SIG-M5 treated with dmso at 0.1 percent for 504 hours (cell line): Measurements from ENCODE around the gene FXYD7.
"Not testable (repeated sequence)": the region's sequence is repeated elsewhere in the genome, so short reads cannot be mapped to it uniquely, and the experiment has no call there.

Experiments
- DNase-seq: peaks from one replicate; lab custom pipeline; 2025; ENCODE audit not compliant: unreplicated experiment; lab: John Stamatoyannopoulos, UW

Gene FXYD7

GRCh38 chr19:35194012-35194984, 51.2 kb downstream of the FXYD7 start:
- no peak for DNase-seq

DNA sequence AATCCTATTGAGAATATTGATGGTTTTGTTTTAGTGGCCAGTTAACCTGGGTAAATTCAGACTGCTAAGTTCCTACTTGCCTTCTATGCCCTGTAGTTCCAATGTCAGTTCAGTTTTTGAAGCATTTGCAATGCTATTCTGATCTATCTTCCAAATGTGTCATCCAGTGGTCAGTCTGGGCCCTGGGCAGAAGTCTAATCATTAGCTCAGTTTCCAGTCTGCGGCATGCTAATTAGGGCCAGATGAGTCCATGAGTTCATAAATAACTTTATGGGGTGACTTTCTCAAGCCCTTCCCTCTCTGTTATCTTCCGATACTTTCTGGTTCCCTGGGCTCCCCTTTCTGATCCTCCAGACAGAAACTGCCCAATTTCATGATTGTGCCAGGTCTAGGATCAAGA, 52.8 kb downstream of the FXYD7 start:
- no peak for DNase-seq

DNA sequence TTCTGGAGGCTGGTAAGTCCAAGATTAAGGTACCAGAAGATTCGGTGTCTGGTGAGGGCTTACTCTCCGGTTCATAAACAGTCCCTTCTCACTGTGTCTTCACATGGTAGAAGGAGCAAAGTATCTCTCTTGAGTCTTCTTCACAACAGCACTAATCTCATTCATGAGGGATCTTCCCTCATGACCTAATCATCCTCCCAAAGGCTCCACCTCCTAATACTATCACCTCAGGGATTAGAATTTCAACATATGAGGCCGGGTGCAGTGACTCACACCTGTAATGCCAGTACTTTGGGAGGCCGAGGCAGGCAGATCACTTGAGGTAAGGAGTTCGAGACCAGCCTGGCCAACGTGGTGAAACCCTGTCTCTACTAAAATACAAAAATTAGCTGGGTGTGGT, 53.8 kb downstream of the FXYD7 start:
- DNase-seq: not testable (repeated sequence)

GRCh38 chr19:35199481-35199880, 56.4 kb downstream of the FXYD7 start:
- no peak for DNase-seq

- DNase-seq: no peak
Observed at GRCh38 chr19:35202722-35203688, 60.0 kb downstream of the FXYD7 start.
